Measurements from ENCODE around the gene ARHGAP6.

GRCh38 chrX:11628399-11628798, 37.3 kb downstream of the ARHGAP6 start:
- no peak for TF ChIP-seq CTCF (IDR thresholded peaks at IDR 0.05)
- TF ChIP-seq POLR2A (IDR thresholded peaks at IDR 0.05) = no peak

All from heart left ventricle (tissue), 13 donors.